PC-9 (cell line): ENCODE results near the gene RGSL1. TPM values are rescaled to one million over a fixed set of nuclear protein-coding genes. Genes with fewer than 3 reads are reported as not detected.

ENCODE experiments used
- BruUV-seq: library from RNA; stranded (reverse); fragments of 400-500 nt; replicated peaks from 2 replicates; lab custom pipeline; 2021; lab: Mats Ljungman, UMichigan
- CTCF ChIA-PET: fragments of 300-600 bp; sonication (Branson Sonifier 250); formaldehyde crosslinking; loops from one replicate; lab custom pipeline; 2022; ENCODE audit warnings: antibody characterized with exemption; lab: Charles Lee
- POLR2A ChIA-PET: fragments of 300-600 bp; sonication (Branson Sonifier 250); formaldehyde crosslinking; loops from one replicate; lab custom pipeline; 2022; ENCODE audit warnings: antibody characterized with exemption; ENCODE audit not compliant: unreplicated experiment; lab: Charles Lee
- DNase-seq, 2 experiments: peaks; one replicate each; pipeline versions ENCODE4 v3.0.0 to v3.0.0-alpha.2; 2015 to 2022; ENCODE audit warnings: mixed read lengths in 1 of 2
- H2AFZ ChIP-seq: fragments of 200-600 bp; sonication (generic); 2 replicates; pipeline ENCODE4 v1.8.1; 2017; ENCODE audit warnings: antibody characterized with exemption
- H3F3A ChIP-seq: fragments of 200-600 bp; sonication (generic); 2 replicates; pipeline ENCODE4 v1.8.1; 2017; ENCODE audit warnings: antibody characterized with exemption, mild to moderate bottlenecking, low read depth; ENCODE audit not compliant: insufficient read depth
- H3K27ac ChIP-seq: fragments of 200-600 bp; sonication (generic); 2 replicates; pipeline ENCODE4 v1.6.1; 2016; ENCODE audit warnings: mixed run types
- H3K27me3 ChIP-seq: fragments of 200-600 bp; sonication (generic); 2 replicates; pipeline ENCODE4 v1.6.1; 2016; ENCODE audit warnings: low read depth, mixed run types; ENCODE audit not compliant: insufficient read depth
- H3K36me3 ChIP-seq: fragments of 200-600 bp; sonication (generic); 2 replicates; pipeline ENCODE4 v1.6.1; 2016; ENCODE audit warnings: low read depth, mixed run types
- H3K4me1 ChIP-seq: fragments of 200-600 bp; sonication (generic); replicated peaks from 2 replicates; pipeline ENCODE4 v1.6.1; 2016; ENCODE audit warnings: mixed run types; ENCODE audit not compliant: insufficient read depth
- H3K4me2 ChIP-seq: fragments of 200-600 bp; sonication (generic); 2 replicates; pipeline ENCODE4 v1.6.1; 2017; ENCODE audit warnings: mixed run types
- H3K4me3 ChIP-seq: fragments of 200-600 bp; sonication (generic); 2 replicates; pipeline ENCODE4 v1.6.1; 2016; ENCODE audit warnings: mixed run types
- H3K79me2 ChIP-seq: fragments of 200-600 bp; sonication (generic); 2 replicates; pipeline ENCODE4 v1.6.1; 2017; ENCODE audit warnings: low read depth, mixed run types
- H3K9me2 ChIP-seq: fragments of 200-600 bp; sonication (generic); 2 replicates; pipeline ENCODE4 v1.8.1; 2017; ENCODE audit warnings: mild to moderate bottlenecking; ENCODE audit not compliant: insufficient read depth
- H3K9me3 ChIP-seq: fragments of 200-600 bp; sonication (generic); 2 replicates; pipeline ENCODE4 v1.8.1; 2016; ENCODE audit warnings: low read depth; ENCODE audit not compliant: insufficient read depth
- H4K20me1 ChIP-seq: fragments of 200-600 bp; sonication (generic); 2 replicates; pipeline ENCODE4 v1.8.1; 2017; ENCODE audit not compliant: insufficient read depth
- EZH2 ChIP-seq: fragments of 200-600 bp; sonication (generic); IDR thresholded peaks from 2 replicates; pipeline ENCODE4 v1.8.0; 2017; ENCODE audit warnings: antibody characterized with exemption, low read depth
- intact Hi-C: fragments of 100-400 bp; cut with micrococcal nuclease; formaldehyde crosslinking; loops from one replicate; pipeline ENCODE4 v1.10.0; 2022; ENCODE audit not compliant: unreplicated experiment
- total RNA-seq: library from RNA; stranded (reverse); gene quantifications from 2 replicates; pipeline ENCODE4 v1.2.3, GENCODE V29; 2021
- TF ChIP-seq, protein P1 (sequence below): fragments of 200-600 bp; sonication (generic); conservative IDR thresholded peaks from 2 replicates; pipeline ENCODE4 v1.6.1; 2017; ENCODE audit warnings: mixed run types, antibody characterized with exemption, mild to moderate bottlenecking, moderate library complexity

RGSL1 gene
- total RNA-seq, 1 experiment from 2014 or later = not detected

DNA sequence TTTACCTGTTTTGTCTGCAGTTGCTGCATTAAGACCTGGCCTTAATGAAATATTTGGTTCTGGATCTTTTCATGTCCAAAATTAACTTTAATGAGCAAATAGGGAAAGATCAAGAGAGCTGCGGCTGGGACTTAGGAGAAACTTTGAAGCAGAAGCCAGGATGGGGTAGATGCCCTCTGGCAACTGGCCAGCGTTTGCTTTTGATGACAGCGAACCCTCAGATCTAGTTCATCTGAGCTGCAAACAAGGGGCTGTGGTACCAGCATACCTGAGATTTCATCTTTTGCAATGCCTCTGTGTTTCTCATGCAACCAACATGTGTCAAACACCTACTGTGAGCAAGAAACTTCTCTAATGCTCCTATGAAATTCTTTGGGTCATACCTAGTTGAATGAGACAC is 36.5 kb upstream of the RGSL1 start:
- H2AFZ ChIP-seq = no peak overlapping the region
- ChIA-PET CTCF (no interaction called here), POLR2A (no interaction called here)
- H3K9me2 ChIP-seq = no peaks in the 10 kb centered on the region
- H3K9me3 ChIP-seq = no peaks in the 10 kb centered on the region; the same call in 1 of the 2 replicates
- no peak overlapping the region for H3K4me3 ChIP-seq
- DNase-seq = no peak
- H3F3A ChIP-seq = no peaks in the 10 kb centered on the region
- no peaks in the 10 kb centered on the region for H4K20me1 ChIP-seq
- no peak overlapping the region for H3K4me2 ChIP-seq
- no peaks in the 10 kb centered on the region for H3K4me1 ChIP-seq
- H3K36me3 ChIP-seq = no peaks in the 10 kb centered on the region
- H3K79me2 ChIP-seq = no peaks in the 10 kb centered on the region
- TF ChIP-seq EZH2 = no peak
- TF ChIP-seq, protein P1, sequence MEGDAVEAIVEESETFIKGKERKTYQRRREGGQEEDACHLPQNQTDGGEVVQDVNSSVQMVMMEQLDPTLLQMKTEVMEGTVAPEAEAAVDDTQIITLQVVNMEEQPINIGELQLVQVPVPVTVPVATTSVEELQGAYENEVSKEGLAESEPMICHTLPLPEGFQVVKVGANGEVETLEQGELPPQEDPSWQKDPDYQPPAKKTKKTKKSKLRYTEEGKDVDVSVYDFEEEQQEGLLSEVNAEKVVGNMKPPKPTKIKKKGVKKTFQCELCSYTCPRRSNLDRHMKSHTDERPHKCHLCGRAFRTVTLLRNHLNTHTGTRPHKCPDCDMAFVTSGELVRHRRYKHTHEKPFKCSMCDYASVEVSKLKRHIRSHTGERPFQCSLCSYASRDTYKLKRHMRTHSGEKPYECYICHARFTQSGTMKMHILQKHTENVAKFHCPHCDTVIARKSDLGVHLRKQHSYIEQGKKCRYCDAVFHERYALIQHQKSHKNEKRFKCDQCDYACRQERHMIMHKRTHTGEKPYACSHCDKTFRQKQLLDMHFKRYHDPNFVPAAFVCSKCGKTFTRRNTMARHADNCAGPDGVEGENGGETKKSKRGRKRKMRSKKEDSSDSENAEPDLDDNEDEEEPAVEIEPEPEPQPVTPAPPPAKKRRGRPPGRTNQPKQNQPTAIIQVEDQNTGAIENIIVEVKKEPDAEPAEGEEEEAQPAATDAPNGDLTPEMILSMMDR = no peak
- peaks cover 4% of the 10 kb centered on the region; the same call in 1 of the 2 replicates for H3K27me3 ChIP-seq
- H3K27ac ChIP-seq = no peak overlapping the region
- BruUV-seq = no TSS peak
- intact Hi-C loops = no loop called here

DNA sequence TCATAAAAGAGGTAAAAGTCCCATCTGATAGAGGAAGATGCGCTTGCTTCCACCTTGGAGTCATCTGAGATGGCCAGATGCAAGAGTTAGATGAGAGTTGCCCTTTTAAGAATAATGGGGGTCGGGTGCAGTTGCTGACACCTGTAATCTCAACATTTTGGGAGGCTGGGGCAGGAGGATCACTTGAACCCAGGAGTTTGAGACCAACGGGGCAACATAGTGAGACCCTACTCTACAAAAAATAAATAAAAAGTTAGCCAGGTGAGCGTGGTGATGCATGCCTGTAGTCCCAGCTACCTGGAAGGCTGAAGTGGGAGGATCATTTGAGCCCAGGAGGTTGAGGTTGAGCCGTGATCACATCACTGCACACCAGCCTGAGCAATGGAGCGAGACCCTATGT is 36.0 kb upstream of the RGSL1 start:
- no peaks in the 10 kb centered on the region for H3K9me2 ChIP-seq
- H3K36me3 ChIP-seq = no peaks in the 10 kb centered on the region
- no TSS peak for BruUV-seq
- intact Hi-C loops = no loop called here
- ChIA-PET CTCF (no interaction called here), POLR2A (no interaction called here)
- H3K4me2 ChIP-seq = no peak overlapping the region
- H4K20me1 ChIP-seq = no peaks in the 10 kb centered on the region
- H3K27me3 ChIP-seq = peaks cover 4% of the 10 kb centered on the region; the same call in 1 of the 2 replicates
- no peaks in the 10 kb centered on the region for H3K4me1 ChIP-seq
- no peak overlapping the region for H3K27ac ChIP-seq
- DNase-seq = no peak
- no peaks in the 10 kb centered on the region for H3F3A ChIP-seq
- TF ChIP-seq EZH2 = no peak
- TF ChIP-seq, protein P1 = no peak
- no peak overlapping the region for H2AFZ ChIP-seq
- no peaks in the 10 kb centered on the region for H3K79me2 ChIP-seq
- H3K9me3 ChIP-seq = no peaks in the 10 kb centered on the region; the same call in 1 of the 2 replicates
- no peak overlapping the region for H3K4me3 ChIP-seq

DNA sequence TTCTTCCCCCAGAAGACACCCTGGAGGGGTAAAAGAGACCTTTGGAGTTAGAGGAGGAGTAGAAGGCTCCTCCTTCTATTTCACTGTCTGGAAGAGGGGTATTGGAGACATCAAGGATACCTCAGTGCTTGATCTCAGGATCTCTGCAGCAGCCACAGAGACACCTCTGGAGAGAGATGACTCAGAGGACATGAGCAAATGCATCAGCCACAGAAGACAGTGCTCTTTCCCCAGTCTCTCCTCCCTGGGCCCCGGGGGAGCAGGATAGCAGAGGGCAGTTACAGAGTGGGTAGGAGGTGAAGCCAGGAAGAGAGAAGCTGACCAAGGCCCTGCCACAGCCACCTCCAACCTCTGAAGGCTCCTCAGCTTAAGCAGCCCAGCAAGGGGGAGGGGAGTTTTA is 34.2 kb upstream of the RGSL1 start:
- no peak for DNase-seq
- Histone ChIP-seq H3K4me2 (no peak overlapping the region), H3K9me3 (no peaks in the 10 kb centered on the region), H3F3A (no peaks in the 10 kb centered on the region), H3K4me3 (no peak overlapping the region), H3K27ac (no peak overlapping the region), H2AFZ (no peak overlapping the region), H3K79me2 (no peaks in the 10 kb centered on the region), H3K4me1 (no peaks in the 10 kb centered on the region), H4K20me1 (no peaks in the 10 kb centered on the region), H3K9me2 (no peaks in the 10 kb centered on the region), H3K27me3 (peaks cover 4% of the 10 kb centered on the region; the same call in 1 of the 2 replicates), H3K36me3 (no peaks in the 10 kb centered on the region)
- CTCF ChIA-PET = no interaction called here
- intact Hi-C loops = no loop called here
- POLR2A ChIA-PET = no interaction called here
- no peak for TF ChIP-seq EZH2
- TF ChIP-seq, protein P1 = no peak
- BruUV-seq = no TSS peak
